Common myeloid progenitor, CD34-positive (primary cell): ENCODE measurements around the gene NAP1L4.
A peak's percentile ranks its signal among the peaks of the same experiment; 100 is the strongest.

Experiments
- CTCF ChIA-PET: fragments of 350-600 bp; sonication (Branson Sonifier 250); formaldehyde crosslinking; loops from one replicate; lab custom pipeline; 2021; ENCODE audit warnings: antibody characterized with exemption; lab: Charles Lee
- POLR2A ChIA-PET: fragments of 350-600 bp; sonication (Branson Sonifier 250); formaldehyde crosslinking; loops from one replicate; lab custom pipeline; 2021; ENCODE audit warnings: antibody characterized with exemption; lab: Charles Lee
- DNase-seq, 3 donors: peaks; one replicate each; pipeline versions ENCODE4 v3.0.0 to v3.0.0-alpha.2; 2013
- H3K27ac ChIP-seq, 2 experiments: 1 replicate in 1 of 2; 2 replicates in 1 of 2; pipeline ENCODE4 v1.7.0; 2013; ENCODE audit warnings: inconsistent platforms in 2 of 2, low read length in 2 of 2, mild to moderate bottlenecking in 2 of 2, low read depth in 1 of 2, moderate library complexity in 1 of 2; ENCODE audit not compliant: severe bottlenecking in 2 of 2, insufficient read depth in 1 of 2, poor library complexity in 1 of 2
- H3K27me3 ChIP-seq, 5 experiments: replicated peaks in 2 of 5; 1 replicate in 3 of 5; 2 replicates in 2 of 5; pipeline versions ENCODE4 v1.6.1 to v1.7.0; 2013; ENCODE audit warnings: low read length in 4 of 5, mild to moderate bottlenecking in 2 of 5, moderate library complexity in 2 of 5, inconsistent platforms in 1 of 5; ENCODE audit not compliant: insufficient read depth in 5 of 5, control insufficient read depth in 4 of 5
- H3K36me3 ChIP-seq, 4 experiments: 1 replicate in 2 of 4; 2 replicates in 2 of 4; pipeline versions ENCODE4 v1.6.1 to v1.7.0; 2013; ENCODE audit warnings: low read length in 3 of 4, control low read depth in 1 of 4, mild to moderate bottlenecking in 1 of 4; ENCODE audit not compliant: control insufficient read depth in 4 of 4, insufficient read depth in 4 of 4
- H3K4me1 ChIP-seq, 4 experiments: 1 replicate in 3 of 4; 2 replicates in 1 of 4; pipeline versions ENCODE4 v1.6.1 to v1.7.1; 2013; ENCODE audit warnings: low read length in 3 of 4, mild to moderate bottlenecking in 3 of 4, control low read depth in 1 of 4, inconsistent platforms in 1 of 4, moderate library complexity in 1 of 4; ENCODE audit not compliant: control insufficient read depth in 4 of 4, insufficient read depth in 4 of 4; ENCODE audit errors: control extremely low read depth in 1 of 4
- H3K4me3 ChIP-seq, 7 experiments: 1 replicate in 4 of 7; 2 replicates in 3 of 7; pipeline versions ENCODE4 v1.5.1 to v1.7.0; 2013; ENCODE audit warnings: mild to moderate bottlenecking in 7 of 7, low read length in 6 of 7, moderate library complexity in 6 of 7, inconsistent platforms in 2 of 7, low read depth in 2 of 7, control low read depth in 1 of 7; ENCODE audit not compliant: insufficient read depth in 4 of 7, control insufficient read depth in 1 of 7; ENCODE audit errors: extremely low read depth in 1 of 7
- H3K9me3 ChIP-seq, 5 experiments: 1 replicate in 4 of 5; 2 replicates in 1 of 5; pipeline versions ENCODE4 v1.6.1 to v1.7.1; 2013; ENCODE audit warnings: low read length in 4 of 5, mild to moderate bottlenecking in 2 of 5, inconsistent platforms in 1 of 5, low read depth in 1 of 5, moderate library complexity in 1 of 5; ENCODE audit not compliant: control insufficient read depth in 4 of 5, insufficient read depth in 2 of 5; ENCODE audit errors: control extremely low read depth in 1 of 5
- WGBS: methylation state at CpG from one replicate; pipeline ENCODE4 v1.1.5; 2013; ENCODE audit not compliant: insufficient coverage; 5-methylcytosine and 5-hydroxymethylcytosine counted together

Gene NAP1L4

DNA sequence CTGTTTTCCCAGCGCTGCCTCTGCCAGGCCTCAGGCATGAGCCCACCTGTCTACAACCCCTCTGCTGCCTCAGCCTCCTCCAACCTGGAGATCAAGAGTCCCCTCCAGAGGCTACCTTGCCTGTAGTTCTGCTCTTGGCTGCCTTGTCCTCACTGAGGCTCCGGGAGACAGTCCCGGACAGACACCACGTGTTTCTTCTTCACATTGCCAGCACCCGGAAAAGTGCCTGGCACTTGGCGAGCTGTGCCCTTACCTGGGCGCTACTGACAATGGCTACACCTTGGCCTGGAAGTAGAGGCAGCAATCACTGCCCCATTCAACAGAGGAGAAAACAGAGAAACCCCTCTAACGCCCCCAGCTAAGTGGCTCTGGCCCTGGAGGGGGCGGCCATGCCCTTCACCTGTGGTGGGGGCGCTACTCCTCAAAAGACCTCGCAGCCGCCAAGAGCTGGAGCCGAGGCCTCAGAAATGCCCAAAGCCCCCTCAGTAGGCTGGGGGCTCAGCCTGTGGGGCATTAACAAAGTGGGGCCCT, 3.0 kb upstream of the NAP1L4 start:
- peaks cover 0 to 6% (median 4%) of the 10 kb centered on the region in 4 experiments for H3K36me3 ChIP-seq
- over 99% methylated on average over 13 of the region's 13 CpGs for WGBS
- no peak overlapping the region for H3K4me3 ChIP-seq
- no peak overlapping the region for H3K27ac ChIP-seq
- no peaks in the 10 kb centered on the region for H3K9me3 ChIP-seq
- ChIA-PET POLR2A (no interaction called here), CTCF (interaction anchor here (0.9 to 3.4 kb wide), 3 partner anchors 15 to 95 kb away, joined by 3 to 16 read pairs (median 3); no protein-coding TSS in a partner anchor)
- peaks cover 3 to 17% (median 10%) of the 10 kb centered on the region in 4 experiments for H3K4me1 ChIP-seq
- no peaks in the 10 kb centered on the region for H3K27me3 ChIP-seq
- no peak for DNase-seq

DNA sequence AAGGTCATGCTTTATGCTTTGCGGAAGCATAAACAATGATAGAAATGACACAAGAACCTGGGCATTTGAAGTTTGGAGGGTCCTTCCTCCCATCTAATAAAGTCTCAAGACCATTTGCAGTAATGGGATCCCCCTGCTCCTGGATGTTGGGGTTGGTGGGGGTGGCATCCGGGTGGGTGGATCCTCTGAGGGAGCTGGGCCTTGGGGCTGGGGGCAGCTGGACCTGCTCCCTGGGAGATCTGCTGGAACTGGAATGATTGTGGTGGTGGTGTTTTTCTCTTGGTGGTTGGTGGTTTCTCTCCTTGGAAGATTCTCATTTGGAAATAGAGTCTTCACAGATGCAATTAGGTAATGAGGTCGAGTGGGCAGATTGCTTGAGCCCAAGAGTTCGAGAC, 2.2 kb upstream of the NAP1L4 start:
- H3K27me3 ChIP-seq = no peaks in the 10 kb centered on the region
- no peak overlapping the region for H3K27ac ChIP-seq
- WGBS = 100% methylated on average over 3 of the region's 4 CpGs
- POLR2A ChIA-PET = no interaction called here
- CTCF ChIA-PET = interaction anchor here (3.4 kb wide), 1 partner anchor 19 kb away, joined by 16 read pairs; no protein-coding TSS in a partner anchor
- no peak for DNase-seq
- H3K4me3 ChIP-seq = no peak overlapping the region
- no peaks in the 10 kb centered on the region for H3K9me3 ChIP-seq
- H3K4me1 ChIP-seq = peaks cover 10 to 24% (median 18%) of the 10 kb centered on the region in 4 experiments
- H3K36me3 ChIP-seq = peaks cover 0 to 1% (median 0%) of the 10 kb centered on the region in 4 experiments

DNA sequence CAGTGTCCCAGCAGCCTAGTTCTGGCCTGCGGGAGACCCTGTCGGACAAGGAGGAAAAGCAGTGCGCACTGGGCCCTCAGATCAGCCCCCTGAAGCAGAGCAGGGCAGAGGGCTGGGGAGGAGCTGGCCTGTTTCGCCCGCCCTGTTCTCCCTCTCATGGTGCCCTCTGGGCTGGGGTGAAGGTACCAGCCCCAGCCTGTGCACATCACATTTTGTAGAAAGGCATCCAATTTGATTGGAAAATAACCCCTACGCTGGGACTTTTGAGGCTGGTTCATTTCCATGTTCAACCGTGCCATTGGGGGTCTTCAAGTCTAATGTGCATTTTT, 832 bp upstream of the NAP1L4 start:
- H3K4me1 ChIP-seq = peaks cover 19 to 38% (median 32%) of the 10 kb centered on the region in 4 experiments
- H3K36me3 ChIP-seq = no peaks in the 10 kb centered on the region
- 21% methylated on average over 6 of the region's 7 CpGs for WGBS
- H3K27me3 ChIP-seq = no peaks in the 10 kb centered on the region
- peak overlapping the region; percentile 62 to 99 (median 94) for H3K4me3 ChIP-seq
- peak overlapping the region in 1 of 2 experiments; percentile 96 for H3K27ac ChIP-seq
- ChIA-PET CTCF (interaction anchor here (3.4 kb wide), 1 partner anchor 18 kb away, joined by 16 read pairs; no protein-coding TSS in a partner anchor), POLR2A (no interaction called here)
- H3K9me3 ChIP-seq = no peaks in the 10 kb centered on the region
- peak; percentile 16 to 54 (median 42) for DNase-seq

DNA sequence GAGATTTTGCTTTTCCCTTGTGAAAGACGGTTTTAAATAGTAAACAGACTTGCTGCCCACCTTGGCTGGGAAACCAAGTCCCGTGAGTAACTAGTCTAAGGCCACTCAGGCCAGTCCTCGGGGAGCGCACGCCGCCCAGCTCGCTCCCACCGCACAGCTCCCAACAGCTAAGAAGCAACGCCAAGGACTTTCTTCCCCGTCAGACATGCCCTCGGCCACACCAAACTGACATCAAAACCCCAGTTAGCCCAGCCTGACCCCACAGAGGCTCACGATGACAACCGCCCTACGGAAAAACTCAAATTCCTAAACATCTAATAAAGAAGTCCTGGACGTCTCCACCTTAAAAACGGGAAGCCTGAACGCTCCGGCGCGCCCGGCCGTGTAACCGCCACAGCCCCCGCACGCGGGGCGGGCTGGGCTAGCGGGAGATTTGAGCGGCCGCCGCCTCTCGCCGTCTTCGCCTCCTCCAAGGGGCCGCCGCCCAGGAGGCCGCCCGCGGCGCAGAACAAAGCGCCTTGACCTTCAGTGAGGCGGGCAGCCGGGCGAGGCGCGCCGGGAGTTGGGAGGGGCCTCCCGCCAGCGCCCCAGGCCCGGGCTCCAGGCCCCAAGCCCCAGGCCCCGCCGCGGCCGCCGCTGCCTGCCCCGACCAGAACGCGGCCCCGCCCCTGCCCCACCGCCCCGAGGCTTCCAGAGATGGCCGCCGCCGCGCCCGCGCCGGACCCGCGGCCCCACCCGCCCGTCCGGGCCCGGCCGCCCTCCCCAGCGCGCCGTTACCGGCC, 486 bp downstream of the NAP1L4 start:
- Histone ChIP-seq H3K9me3 (no peaks in the 10 kb centered on the region), H3K27me3 (no peaks in the 10 kb centered on the region), H3K27ac (peak overlapping the region; percentile 91 to 96), H3K36me3 (peaks cover 0 to 6% (median 1%) of the 10 kb centered on the region in 4 experiments), H3K4me1 (peaks cover 29 to 50% (median 36%) of the 10 kb centered on the region in 4 experiments), H3K4me3 (peak overlapping the region; percentile 62 to 99 (median 94))
- POLR2A ChIA-PET = no interaction called here
- CTCF ChIA-PET = interaction anchor here (0.7 to 1.0 kb wide), 2 partner anchors 16 to 43 kb away, joined by 3 to 4 read pairs; no protein-coding TSS in a partner anchor
- peak; percentile 31 to 63 (median 52) for DNase-seq
- WGBS = 0% methylated on average over 74 of the region's 79 CpGs

DNA sequence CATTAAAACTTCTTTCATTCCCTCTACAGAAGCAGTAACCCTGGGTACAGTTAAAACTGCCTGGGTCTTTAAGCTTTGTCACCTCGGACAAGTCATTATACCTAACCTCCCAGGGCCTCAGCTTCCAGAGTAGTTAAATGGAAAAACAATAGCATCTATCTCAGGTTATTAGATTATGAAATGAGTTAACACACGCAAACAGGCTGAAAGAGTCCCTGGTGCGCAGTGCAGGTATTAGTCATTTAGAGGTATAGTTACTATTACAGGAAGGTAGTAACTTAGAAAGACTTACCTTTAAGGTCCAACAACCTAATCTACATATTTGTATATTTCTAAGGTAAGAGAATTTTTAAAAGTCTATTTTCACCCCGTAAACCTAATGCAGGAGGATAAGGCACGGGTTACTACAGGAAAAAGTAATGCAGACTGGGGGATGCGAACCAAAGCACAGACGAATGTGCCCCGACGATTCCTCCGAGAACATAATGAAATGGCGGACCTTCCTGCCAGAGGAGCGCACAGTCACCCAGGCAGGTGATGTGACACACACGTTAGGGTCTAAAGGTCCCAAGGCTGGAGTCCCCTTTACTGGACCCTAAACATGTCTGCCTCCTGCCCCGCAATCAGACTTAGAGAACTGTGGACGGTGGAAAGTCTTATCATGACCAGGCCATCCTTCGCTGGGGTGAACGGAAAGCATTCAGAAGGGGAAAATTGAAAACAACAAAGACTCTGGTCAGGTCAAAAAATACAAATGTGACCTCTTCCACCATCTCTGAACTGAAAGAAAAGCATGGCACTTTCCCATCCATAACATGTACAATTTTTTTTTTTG, 1.3 kb downstream of the NAP1L4 start:
- POLR2A ChIA-PET = interaction anchor here (0.5 kb wide), 1 partner anchor 16 kb away, joined by 3 read pairs; no protein-coding TSS in a partner anchor
- Histone ChIP-seq H3K27me3 (no peaks in the 10 kb centered on the region), H3K4me3 (peak overlapping the region; percentile 62 to 99 (median 94)), H3K9me3 (no peaks in the 10 kb centered on the region), H3K36me3 (peaks cover 0 to 6% (median 1%) of the 10 kb centered on the region in 4 experiments), H3K4me1 (peaks cover 29 to 50% (median 36%) of the 10 kb centered on the region in 4 experiments), H3K27ac (peak overlapping the region; percentile 91 to 96)
- WGBS = 3% methylated on average over 11 of the region's 17 CpGs
- peak in 2 of 3 donors; percentile 28 to 37 for DNase-seq
- CTCF ChIA-PET = interaction anchor here (0.8 to 2.8 kb wide), 5 partner anchors 10 to 34 kb away, joined by 4 to 21 read pairs (median 5); no protein-coding TSS in a partner anchor

DNA sequence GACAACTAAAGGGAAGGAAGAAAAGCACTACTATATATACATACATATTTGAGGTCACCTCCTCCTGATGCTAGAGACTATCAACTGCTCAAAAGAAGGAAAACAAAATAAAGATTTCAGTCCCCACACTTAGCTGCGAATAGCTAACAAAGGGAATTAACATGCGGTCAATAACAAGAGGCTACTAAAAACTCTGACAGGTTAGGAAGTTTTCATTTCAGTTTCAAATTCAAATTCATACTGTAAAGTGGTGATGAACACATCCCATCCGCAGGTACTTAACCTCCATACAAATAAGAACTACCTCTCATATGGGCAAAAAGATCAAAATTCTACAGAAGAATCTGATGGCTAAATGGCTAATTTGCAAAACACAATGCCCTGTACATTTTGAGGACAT, 2.6 kb downstream of the NAP1L4 start:
- no peak for DNase-seq
- CTCF ChIA-PET = interaction anchor here (1.0 to 2.8 kb wide), 9 partner anchors 11 to 457 kb away, joined by 3 to 21 read pairs (median 4); no protein-coding TSS in a partner anchor
- Histone ChIP-seq H3K27ac (peak overlapping the region; percentile 91 to 96), H3K4me1 (peaks cover 29 to 50% (median 36%) of the 10 kb centered on the region in 4 experiments), H3K36me3 (peaks cover 0 to 10% (median 1%) of the 10 kb centered on the region in 4 experiments), H3K4me3 (peak overlapping the region in 6 of 7 experiments; percentile 81 to 99 (median 94)), H3K27me3 (no peaks in the 10 kb centered on the region), H3K9me3 (no peaks in the 10 kb centered on the region)
- whole genome bisulfite sequencing = 53% methylated on average over 2 of the region's 3 CpGs
- POLR2A ChIA-PET = no interaction called here
